ENCODE results near the gene FBRSL1.

FBRSL1 gene

DNA sequence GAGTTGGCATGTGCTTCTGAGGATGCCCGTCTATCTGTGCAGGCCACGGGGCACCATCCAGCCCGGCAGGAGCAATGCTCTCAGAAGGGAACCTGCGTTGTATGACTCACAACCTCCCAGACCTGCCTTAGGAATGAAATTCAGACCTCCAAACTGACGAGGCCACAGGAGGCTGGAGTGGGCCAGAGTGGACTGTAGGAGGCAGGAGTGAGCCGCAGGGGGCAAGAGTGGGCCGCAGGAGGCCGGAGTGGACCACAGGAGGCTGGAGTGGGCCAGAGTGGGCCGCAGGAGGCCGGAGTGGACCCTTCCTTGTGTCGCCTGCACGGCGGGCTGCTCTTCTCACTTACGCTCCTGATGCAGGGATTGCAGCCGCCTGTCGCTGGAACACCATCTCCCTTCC is 11.1 kb upstream of the FBRSL1 start:
- Histone ChIP-seq H3K27ac (no peak overlapping the region), H3K4me2 (no peak overlapping the region), H3K4me1 (ENCODE audit: low read depth, poor library complexity, severe bottlenecking) (no peaks in the 10 kb centered on the region), H3K79me2 (ENCODE audit: insufficient read depth, low read depth) (no peaks in the 10 kb centered on the region), H2AFZ (ENCODE audit: low read depth) (no peak overlapping the region), H4K20me1 (ENCODE audit: insufficient read depth) (no peaks in the 10 kb centered on the region), H3K36me3 (ENCODE audit: insufficient read depth) (no peaks in the 10 kb centered on the region), H3K4me3 (IDR thresholded peaks at IDR 0.05; ENCODE audit: insufficient read depth, low read depth, low read length) (no peak overlapping the region), H3K27me3 (ENCODE audit: insufficient read depth, low read depth) (peaks cover 4% of the 10 kb centered on the region; the same call in 1 of the 2 replicates), H3K9ac (no peak overlapping the region)
- TF ChIP-seq, protein P1, sequence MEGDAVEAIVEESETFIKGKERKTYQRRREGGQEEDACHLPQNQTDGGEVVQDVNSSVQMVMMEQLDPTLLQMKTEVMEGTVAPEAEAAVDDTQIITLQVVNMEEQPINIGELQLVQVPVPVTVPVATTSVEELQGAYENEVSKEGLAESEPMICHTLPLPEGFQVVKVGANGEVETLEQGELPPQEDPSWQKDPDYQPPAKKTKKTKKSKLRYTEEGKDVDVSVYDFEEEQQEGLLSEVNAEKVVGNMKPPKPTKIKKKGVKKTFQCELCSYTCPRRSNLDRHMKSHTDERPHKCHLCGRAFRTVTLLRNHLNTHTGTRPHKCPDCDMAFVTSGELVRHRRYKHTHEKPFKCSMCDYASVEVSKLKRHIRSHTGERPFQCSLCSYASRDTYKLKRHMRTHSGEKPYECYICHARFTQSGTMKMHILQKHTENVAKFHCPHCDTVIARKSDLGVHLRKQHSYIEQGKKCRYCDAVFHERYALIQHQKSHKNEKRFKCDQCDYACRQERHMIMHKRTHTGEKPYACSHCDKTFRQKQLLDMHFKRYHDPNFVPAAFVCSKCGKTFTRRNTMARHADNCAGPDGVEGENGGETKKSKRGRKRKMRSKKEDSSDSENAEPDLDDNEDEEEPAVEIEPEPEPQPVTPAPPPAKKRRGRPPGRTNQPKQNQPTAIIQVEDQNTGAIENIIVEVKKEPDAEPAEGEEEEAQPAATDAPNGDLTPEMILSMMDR (conservative IDR thresholded peaks at IDR 0.05; ENCODE audit: low read depth, low read length) = no peak

DNA sequence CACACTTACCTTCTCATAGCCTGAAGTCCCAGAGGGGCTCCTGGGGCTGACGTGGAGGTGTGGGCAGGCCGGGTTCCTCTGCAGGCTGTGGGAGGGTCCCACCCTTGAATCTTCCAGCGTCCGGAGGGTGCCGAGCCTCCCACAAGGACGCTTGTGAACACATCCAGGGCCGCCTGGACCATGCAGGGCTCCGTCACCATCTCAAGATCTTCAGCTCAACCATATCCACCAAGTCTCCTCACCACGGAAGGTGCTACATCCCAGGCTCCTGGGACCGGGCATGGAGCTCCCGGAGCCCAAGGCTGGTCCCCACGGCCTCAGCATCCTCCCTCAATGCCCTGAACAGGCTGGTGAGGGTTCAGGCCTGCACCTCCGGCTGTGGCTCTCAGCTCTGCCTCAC is 10.7 kb upstream of the FBRSL1 start:
- Histone ChIP-seq H3K27me3 (ENCODE audit: insufficient read depth, low read depth) (peaks cover 4% of the 10 kb centered on the region; the same call in 1 of the 2 replicates), H3K4me3 (IDR thresholded peaks at IDR 0.05; ENCODE audit: insufficient read depth, low read depth, low read length) (no peak overlapping the region), H3K4me1 (ENCODE audit: low read depth, poor library complexity, severe bottlenecking) (no peaks in the 10 kb centered on the region), H2AFZ (ENCODE audit: low read depth) (no peak overlapping the region), H3K79me2 (ENCODE audit: insufficient read depth, low read depth) (no peaks in the 10 kb centered on the region), H3K4me2 (no peak overlapping the region), H3K36me3 (ENCODE audit: insufficient read depth) (no peaks in the 10 kb centered on the region), H4K20me1 (ENCODE audit: insufficient read depth) (no peaks in the 10 kb centered on the region), H3K27ac (no peak overlapping the region), H3K9ac (no peak overlapping the region)
- TF ChIP-seq, protein P1 (conservative IDR thresholded peaks at IDR 0.05; ENCODE audit: low read depth, low read length) = no peak

DNA sequence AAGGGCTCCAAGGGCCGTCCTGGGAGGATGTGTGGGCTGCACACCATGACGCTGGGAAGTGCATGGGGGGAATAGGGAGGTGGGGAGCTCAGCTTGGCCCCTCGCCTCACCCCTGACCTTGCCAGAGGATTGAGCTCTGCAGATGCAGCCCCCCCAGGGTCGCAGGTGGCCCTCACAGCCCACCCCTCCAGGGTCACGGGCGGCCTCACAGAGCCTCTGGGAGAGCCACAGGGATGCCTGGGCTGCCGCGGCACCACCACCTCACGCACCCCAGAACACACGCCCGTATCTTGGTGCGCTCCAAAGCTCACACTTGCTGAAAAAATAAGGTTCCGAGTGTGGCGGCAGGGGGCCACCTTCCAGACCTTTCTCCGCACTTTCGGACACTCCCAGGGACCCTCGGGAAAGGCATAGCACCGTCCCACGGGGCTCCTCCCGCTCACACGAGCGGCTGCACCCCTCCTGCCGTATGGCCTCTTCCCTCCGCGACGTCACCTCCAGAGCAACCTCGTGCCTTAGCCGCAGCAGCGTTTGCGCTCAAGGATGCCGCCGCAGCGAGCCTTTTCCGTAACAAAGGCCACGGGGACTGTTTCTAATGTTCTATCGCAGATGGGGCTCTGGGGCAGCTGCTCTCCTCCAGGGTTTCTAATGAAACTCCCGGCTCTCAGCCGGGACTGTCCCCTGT is 9.9 kb upstream of the FBRSL1 start:
- no peak overlapping the region for H2AFZ ChIP-seq (ENCODE audit: low read depth)
- H3K4me3 ChIP-seq (IDR thresholded peaks at IDR 0.05; ENCODE audit: insufficient read depth, low read depth, low read length) = no peak overlapping the region
- H3K27me3 ChIP-seq (ENCODE audit: insufficient read depth, low read depth) = peaks cover 4% of the 10 kb centered on the region; the same call in 1 of the 2 replicates
- no peaks in the 10 kb centered on the region for H4K20me1 ChIP-seq (ENCODE audit: insufficient read depth)
- no peaks in the 10 kb centered on the region for H3K36me3 ChIP-seq (ENCODE audit: insufficient read depth)
- no peak overlapping the region for H3K4me2 ChIP-seq
- no peaks in the 10 kb centered on the region for H3K79me2 ChIP-seq (ENCODE audit: insufficient read depth, low read depth)
- H3K4me1 ChIP-seq (ENCODE audit: low read depth, poor library complexity, severe bottlenecking) = no peaks in the 10 kb centered on the region
- no peak overlapping the region for H3K27ac ChIP-seq
- H3K9ac ChIP-seq = no peak overlapping the region
- TF ChIP-seq, protein P1 (conservative IDR thresholded peaks at IDR 0.05; ENCODE audit: low read depth, low read length) = no peak

DNA sequence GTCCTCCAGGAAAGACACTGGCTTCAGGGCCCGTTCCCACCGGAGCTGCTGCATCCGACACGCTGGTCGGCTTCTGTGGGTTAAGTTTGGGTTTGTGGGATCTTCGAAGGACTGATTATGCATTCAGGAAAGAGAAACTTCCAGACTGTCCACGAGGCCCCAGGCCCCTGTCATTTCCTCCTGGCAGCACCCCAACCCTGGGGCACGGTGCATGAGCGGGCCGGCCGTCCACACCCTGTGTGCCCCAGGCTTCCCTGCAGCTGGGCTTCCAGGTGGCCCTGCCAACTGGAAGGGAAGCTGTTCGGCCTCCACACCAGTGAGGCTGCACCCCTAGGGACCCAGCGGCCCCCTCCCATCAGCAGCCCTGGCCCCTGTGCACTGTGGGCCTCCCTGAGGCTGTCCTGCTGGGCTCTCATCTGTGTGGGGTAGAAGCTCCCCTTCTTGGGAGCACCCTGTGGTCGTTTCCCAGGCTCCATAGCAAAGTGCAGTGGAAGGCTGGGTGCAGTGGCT is 9.3 kb upstream of the FBRSL1 start:
- H3K9ac ChIP-seq = no peak overlapping the region
- TF ChIP-seq, protein P1 (conservative IDR thresholded peaks at IDR 0.05; ENCODE audit: low read depth, low read length) = no peak
- H3K4me3 ChIP-seq (IDR thresholded peaks at IDR 0.05; ENCODE audit: insufficient read depth, low read depth, low read length) = no peak overlapping the region
- no peak overlapping the region for H2AFZ ChIP-seq (ENCODE audit: low read depth)
- no peaks in the 10 kb centered on the region for H3K36me3 ChIP-seq (ENCODE audit: insufficient read depth)
- peaks cover 4% of the 10 kb centered on the region; the same call in 1 of the 2 replicates for H3K27me3 ChIP-seq (ENCODE audit: insufficient read depth, low read depth)
- H3K4me2 ChIP-seq = no peak overlapping the region
- H3K4me1 ChIP-seq (ENCODE audit: low read depth, poor library complexity, severe bottlenecking) = no peaks in the 10 kb centered on the region
- H3K79me2 ChIP-seq (ENCODE audit: insufficient read depth, low read depth) = no peaks in the 10 kb centered on the region
- H3K27ac ChIP-seq = no peak overlapping the region
- H4K20me1 ChIP-seq (ENCODE audit: insufficient read depth) = no peaks in the 10 kb centered on the region

Measured in KMS-11 (cell line).